Type B pancreatic cell (in vitro differentiated cells): ENCODE data around the gene SLFNL1. TPM values are rescaled to one million over a fixed set of nuclear protein-coding genes. Genes with fewer than 3 reads are reported as not detected.
A peak's percentile ranks its signal among the peaks of the same experiment; 100 is the strongest.

Experiments
- DNase-seq: peaks from one replicate; pipeline ENCODE4 v3.0.0; 2021; ENCODE audit warnings: mixed read lengths; ENCODE audit not compliant: unreplicated experiment; ENCODE audit errors: extremely low spot score
- H3K27ac Mint-ChIP-seq: 2 replicates; pipeline ENCODE4 v1.8.0; 2021; ENCODE audit warnings: mild to moderate bottlenecking, mixed read lengths
- H3K27me3 Mint-ChIP-seq: 2 replicates; pipeline ENCODE4 v1.8.0; 2021; ENCODE audit warnings: mixed read lengths
- H3K36me3 Mint-ChIP-seq: 2 replicates; pipeline ENCODE4 v1.8.0; 2021; ENCODE audit warnings: mixed read lengths
- H3K4me1 Mint-ChIP-seq: one replicate; pipeline ENCODE4 v1.8.0; 2021; ENCODE audit warnings: mixed read lengths; ENCODE audit not compliant: unreplicated experiment
- H3K4me3 Mint-ChIP-seq: 2 replicates; pipeline ENCODE4 v1.8.0; 2021; ENCODE audit warnings: mild to moderate bottlenecking, mixed read lengths
- H3K9me3 Mint-ChIP-seq: 2 replicates; pipeline ENCODE4 v1.8.0; 2021; ENCODE audit warnings: mixed read lengths
- total RNA-seq: library from RNA; stranded (reverse); gene quantifications from 2 replicates; pipeline ENCODE4 v1.2.1, GENCODE V29; 2021; ENCODE audit warnings: low replicate concordance
- TF ChIP-seq, protein P1 (sequence below): fragments of 200-600 bp; sonication (generic); conservative IDR thresholded peaks from 2 replicates; pipeline ENCODE4 v1.5.0; 2021; ENCODE audit warnings: antibody characterized with exemption, mild to moderate bottlenecking

The SLFNL1 gene
- total RNA-seq, 1 donor from 2014 or later, result 0.60 TPM

DNA sequence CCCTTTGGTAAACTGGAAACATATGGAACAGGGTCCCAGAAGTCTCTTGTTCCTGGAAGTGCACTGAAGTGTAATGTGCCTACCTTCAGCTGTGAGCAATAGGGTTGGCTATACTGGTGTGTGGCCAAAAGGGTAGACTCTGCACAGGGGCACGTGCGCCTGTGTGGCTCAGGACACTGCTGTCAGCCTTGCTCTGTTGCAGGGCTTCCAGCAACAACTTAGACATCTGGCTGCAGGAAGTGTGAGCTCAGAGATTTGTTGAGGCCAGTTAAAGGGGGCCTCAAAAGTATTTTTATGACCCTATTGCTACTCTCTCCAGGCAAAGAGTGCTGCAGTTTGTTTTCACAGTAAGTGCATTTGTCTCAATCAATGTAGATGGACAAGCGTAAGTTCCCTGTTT, 34.6 kb downstream of the SLFNL1 start:
- H3K27me3 Mint-ChIP-seq, result no peaks in the 10 kb centered on the region
- H3K4me1 Mint-ChIP-seq, result peaks cover 19% of the 10 kb centered on the region
- H3K36me3 Mint-ChIP-seq, result peaks cover 45% of the 10 kb centered on the region
- peak overlapping the region; percentile 26 for H3K27ac Mint-ChIP-seq
- no peaks in the 10 kb centered on the region for H3K9me3 Mint-ChIP-seq
- DNase-seq, result no peak
- TF ChIP-seq, protein P1, sequence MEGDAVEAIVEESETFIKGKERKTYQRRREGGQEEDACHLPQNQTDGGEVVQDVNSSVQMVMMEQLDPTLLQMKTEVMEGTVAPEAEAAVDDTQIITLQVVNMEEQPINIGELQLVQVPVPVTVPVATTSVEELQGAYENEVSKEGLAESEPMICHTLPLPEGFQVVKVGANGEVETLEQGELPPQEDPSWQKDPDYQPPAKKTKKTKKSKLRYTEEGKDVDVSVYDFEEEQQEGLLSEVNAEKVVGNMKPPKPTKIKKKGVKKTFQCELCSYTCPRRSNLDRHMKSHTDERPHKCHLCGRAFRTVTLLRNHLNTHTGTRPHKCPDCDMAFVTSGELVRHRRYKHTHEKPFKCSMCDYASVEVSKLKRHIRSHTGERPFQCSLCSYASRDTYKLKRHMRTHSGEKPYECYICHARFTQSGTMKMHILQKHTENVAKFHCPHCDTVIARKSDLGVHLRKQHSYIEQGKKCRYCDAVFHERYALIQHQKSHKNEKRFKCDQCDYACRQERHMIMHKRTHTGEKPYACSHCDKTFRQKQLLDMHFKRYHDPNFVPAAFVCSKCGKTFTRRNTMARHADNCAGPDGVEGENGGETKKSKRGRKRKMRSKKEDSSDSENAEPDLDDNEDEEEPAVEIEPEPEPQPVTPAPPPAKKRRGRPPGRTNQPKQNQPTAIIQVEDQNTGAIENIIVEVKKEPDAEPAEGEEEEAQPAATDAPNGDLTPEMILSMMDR, result no peak
- no peak overlapping the region for H3K4me3 Mint-ChIP-seq

DNA sequence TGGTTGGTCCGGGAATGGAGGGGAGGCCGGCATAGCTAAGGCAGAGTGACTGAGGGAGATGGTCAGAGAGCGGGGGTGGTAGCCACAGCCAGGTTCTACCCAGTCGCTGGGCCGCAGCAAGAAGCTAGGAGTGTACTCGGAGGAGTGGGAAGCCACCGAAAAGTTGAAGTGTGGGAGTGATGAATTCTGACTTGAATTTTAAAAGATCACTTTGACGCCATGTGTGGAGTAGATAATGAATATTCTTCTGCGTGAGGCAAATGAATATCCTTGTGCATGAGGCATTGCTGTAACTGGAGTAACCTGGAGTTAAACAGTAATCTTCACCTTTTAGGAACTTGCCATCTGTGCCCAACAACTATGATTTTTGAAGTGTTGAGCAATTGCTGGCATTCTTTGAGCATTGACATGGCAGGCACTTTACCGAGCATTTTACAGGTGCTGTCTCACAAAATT, 35.2 kb downstream of the SLFNL1 start:
- Mint-ChIP-seq H3K27ac (peak overlapping the region; percentile 6), H3K4me1 (peaks cover 23% of the 10 kb centered on the region), H3K9me3 (no peaks in the 10 kb centered on the region), H3K36me3 (peaks cover 39% of the 10 kb centered on the region), H3K4me3 (no peak overlapping the region), H3K27me3 (no peaks in the 10 kb centered on the region)
- no peak for DNase-seq
- TF ChIP-seq, protein P1, result no peak

DNA sequence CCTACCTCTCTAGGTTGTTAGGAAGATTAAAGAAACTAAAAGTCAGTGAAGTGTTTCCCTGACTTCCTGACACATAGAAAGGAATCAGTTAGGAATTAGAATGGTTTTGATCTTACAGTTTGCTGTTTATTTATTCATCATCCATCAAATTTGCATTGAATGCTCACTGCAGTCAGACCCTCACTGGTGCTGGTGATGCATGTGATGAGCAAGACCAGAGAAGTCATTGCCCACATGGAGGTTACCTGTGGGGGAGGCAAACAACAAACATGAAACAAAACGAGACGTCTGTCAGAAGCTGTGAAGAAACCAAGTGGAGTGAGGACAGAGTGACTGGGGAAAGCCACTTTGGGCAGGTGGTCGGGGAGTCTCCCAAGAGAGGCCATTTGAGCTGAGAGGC, 35.6 kb downstream of the SLFNL1 start:
- DNase-seq, result no peak
- Mint-ChIP-seq H3K4me3 (no peak overlapping the region), H3K27me3 (no peaks in the 10 kb centered on the region), H3K36me3 (peaks cover 36% of the 10 kb centered on the region), H3K9me3 (no peaks in the 10 kb centered on the region), H3K27ac (peak overlapping the region; percentile 6), H3K4me1 (peaks cover 27% of the 10 kb centered on the region)
- TF ChIP-seq, protein P1, result no peak

DNA sequence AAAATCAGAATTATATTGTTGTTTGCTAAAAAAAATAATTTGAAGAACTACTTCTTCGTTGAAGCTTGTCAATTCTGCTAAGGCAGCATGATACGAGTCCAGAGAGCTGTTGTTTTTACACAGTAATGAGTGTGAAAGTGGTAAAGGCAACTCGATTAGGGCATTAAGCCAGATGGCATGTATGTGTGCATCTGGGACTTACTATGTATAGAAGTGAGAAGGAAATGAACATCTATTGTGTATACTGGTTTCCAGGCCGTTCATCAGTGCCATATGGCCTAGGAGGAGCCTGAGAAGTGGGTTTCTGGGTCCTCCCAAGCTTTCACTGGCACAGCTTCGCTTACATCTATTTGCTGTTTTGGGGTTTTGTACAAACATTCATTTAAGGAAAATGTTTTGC, 36.4 kb downstream of the SLFNL1 start:
- Mint-ChIP-seq H3K27ac (no peak overlapping the region), H3K9me3 (no peaks in the 10 kb centered on the region), H3K4me1 (peaks cover 32% of the 10 kb centered on the region), H3K27me3 (no peaks in the 10 kb centered on the region), H3K4me3 (no peak overlapping the region), H3K36me3 (peaks cover 31% of the 10 kb centered on the region)
- TF ChIP-seq, protein P1, result no peak
- no peak for DNase-seq

DNA sequence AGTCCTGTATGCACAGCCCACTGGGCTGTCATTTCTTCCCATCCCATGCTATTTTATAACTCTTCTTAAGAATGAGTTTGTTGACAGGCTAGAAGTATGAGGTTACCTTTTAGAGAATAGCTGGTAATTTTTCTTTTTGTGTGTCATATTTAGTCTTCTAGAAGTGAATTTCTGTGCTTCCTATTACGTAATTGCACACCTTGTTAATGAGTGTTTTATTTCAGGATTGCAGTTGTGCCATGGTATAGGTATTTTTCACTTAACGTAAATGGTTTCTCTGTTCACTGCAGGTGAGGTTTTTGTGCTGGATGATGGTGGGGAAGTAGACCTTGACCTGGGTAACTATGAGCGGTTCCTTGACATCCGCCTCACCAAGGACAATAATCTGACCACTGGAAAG, 37.0 kb downstream of the SLFNL1 start:
- Mint-ChIP-seq H3K9me3 (no peaks in the 10 kb centered on the region), H3K27me3 (no peaks in the 10 kb centered on the region), H3K36me3 (peaks cover 27% of the 10 kb centered on the region), H3K4me1 (peaks cover 32% of the 10 kb centered on the region), H3K4me3 (no peak overlapping the region), H3K27ac (no peak overlapping the region)
- no peak for DNase-seq
- TF ChIP-seq, protein P1, result no peak

DNA sequence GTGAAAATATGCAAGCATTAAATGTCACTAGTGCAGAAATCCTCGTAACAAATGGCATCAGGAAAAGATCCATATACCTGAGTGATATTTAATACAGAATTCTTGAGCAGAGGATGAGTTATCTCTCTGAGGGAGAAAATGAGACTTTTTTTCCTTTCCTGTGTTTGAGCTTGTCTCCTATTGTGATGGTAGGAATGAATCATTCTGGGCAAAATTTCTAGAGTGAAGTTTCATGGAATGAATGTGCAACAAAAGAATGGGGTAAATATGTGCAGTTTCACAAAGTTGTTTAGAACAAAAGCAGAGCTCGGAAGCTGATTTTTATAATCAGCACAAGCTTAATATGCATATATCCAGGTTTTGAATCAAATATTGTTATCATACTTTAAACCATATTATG, 37.5 kb downstream of the SLFNL1 start:
- Mint-ChIP-seq H3K27ac (no peak overlapping the region), H3K9me3 (no peaks in the 10 kb centered on the region), H3K27me3 (no peaks in the 10 kb centered on the region), H3K4me3 (no peak overlapping the region), H3K4me1 (peaks cover 32% of the 10 kb centered on the region), H3K36me3 (peaks cover 24% of the 10 kb centered on the region)
- TF ChIP-seq, protein P1, result no peak
- DNase-seq, result no peak
